GM21786 (cell line): ENCODE results near the gene OR2K2.
"Not testable (repeated sequence)": the region's sequence is repeated elsewhere in the genome, so short reads cannot be mapped to it uniquely, and the experiment has no call there.

Experiments
- ATAC-seq: cut with Tn5 transposase; IDR thresholded peaks from one replicate; pipeline ENCODE4 v1.9.1; 2021; ENCODE audit not compliant: unreplicated experiment

The OR2K2 gene

GRCh38 chr9:111330124-111330523 is at the start of gene OR2K2:
OR2K2 (minus strand) TSS chr9:111330224; CDS start chr9:111328433, 1,791 bp downstream.
- ATAC-seq, result no peak

GRCh38 chr9:111375817-111376564 is 46.0 kb upstream of the OR2K2 start:
- no peak for ATAC-seq

GRCh38 chr9:111375062-111375461 is 45.0 kb upstream of the OR2K2 start:
- ATAC-seq, result no peak

GRCh38 chr9:111372297-111372696 is 42.3 kb upstream of the OR2K2 start:
- ATAC-seq, result no peak

GRCh38 chr9:111366978-111367377 is 37.0 kb upstream of the OR2K2 start:
- no peak for ATAC-seq

- no peak for ATAC-seq
These were observed 32.5 kb upstream of the OR2K2 start for GRCh38 chr9:111362526-111362925.

- ATAC-seq, result peak; percentile 38
These were observed 30.9 kb upstream of the OR2K2 start for GRCh38 chr9:111360881-111361280.

- no peak for ATAC-seq
These were observed 26.6 kb upstream of the OR2K2 start for GRCh38 chr9:111356481-111357244.

- no peak for ATAC-seq
These were observed 22.5 kb upstream of the OR2K2 start for GRCh38 chr9:111352545-111352944.

GRCh38 chr9:111350556-111350955 is 20.5 kb upstream of the OR2K2 start:
- ATAC-seq, result no peak

- no peak for ATAC-seq
These were observed 19.7 kb upstream of the OR2K2 start for GRCh38 chr9:111349766-111350165.

- no peak for ATAC-seq
These were observed 18.8 kb upstream of the OR2K2 start for GRCh38 chr9:111348821-111349271.

- ATAC-seq, result not testable (repeated sequence)
These were observed 4.4 kb upstream of the OR2K2 start for GRCh38 chr9:111334318-111334863.

GRCh38 chr9:111320631-111321030 is 9.4 kb downstream of the OR2K2 start:
- no peak for ATAC-seq

GRCh38 chr9:111316796-111317195 is 13.2 kb downstream of the OR2K2 start:
- no peak for ATAC-seq

GRCh38 chr9:111305914-111306313 is 24.1 kb downstream of the OR2K2 start:
- ATAC-seq, result no peak

GRCh38 chr9:111304000-111304399 is 26.0 kb downstream of the OR2K2 start:
- ATAC-seq, result not testable (repeated sequence)

- no peak for ATAC-seq
These were observed 28.8 kb downstream of the OR2K2 start for GRCh38 chr9:111301195-111301594.

- ATAC-seq, result no peak
These were observed 29.8 kb downstream of the OR2K2 start for GRCh38 chr9:111300140-111300735.

- not testable (repeated sequence) for ATAC-seq
These were observed 30.4 kb downstream of the OR2K2 start for GRCh38 chr9:111299599-111299966.
